AG09319 (cell line): Measurements from ENCODE around the gene ABCA9.
"Not testable (repeated sequence)": the region's sequence is repeated elsewhere in the genome, so short reads cannot be mapped to it uniquely, and the experiment has no call there.

Source experiments
- DNase-seq: peaks from one replicate; pipeline ENCODE4 v3.0.0-alpha.2; 2010; ENCODE audit warnings: low read depth; ENCODE audit errors: extremely low read depth
- CTCF ChIP-seq: IDR thresholded peaks from 2 replicates; pipeline ENCODE4 v1.5.1; 2011; ENCODE audit warnings: low read depth, mild to moderate bottlenecking, inconsistent platforms, low read length, moderate library complexity

The ABCA9 gene

GRCh38 chr17:69018022-69018615 lies 42.6 kb downstream of the ABCA9 start:
- TF ChIP-seq CTCF: no peak
- DNase-seq: no peak

- no peak for TF ChIP-seq CTCF
These were observed 45.1 kb downstream of the ABCA9 start for GRCh38 chr17:69015631-69016030.

GRCh38 chr17:69012895-69013805 lies 47.6 kb downstream of the ABCA9 start:
- DNase-seq: no peak
- TF ChIP-seq CTCF: no peak

More at GRCh38 chr17:69015631-69016030, 45.1 kb downstream of the ABCA9 start:
- DNase-seq: no peak

GRCh38 chr17:69009930-69010329 lies 50.8 kb downstream of the ABCA9 start:
- TF ChIP-seq CTCF: no peak
- no peak for DNase-seq

GRCh38 chr17:69004759-69005158 lies 56.0 kb downstream of the ABCA9 start:
- DNase-seq: not testable (repeated sequence)

GRCh38 chr17:68999743-69000142 lies 61.0 kb downstream of the ABCA9 start:
- DNase-seq: not testable (repeated sequence)

GRCh38 chr17:68993112-68993511 lies 67.6 kb downstream of the ABCA9 start:
- TF ChIP-seq CTCF: no peak
- DNase-seq: no peak

GRCh38 chr17:68987966-68988365 lies 72.8 kb downstream of the ABCA9 start:
- no peak for TF ChIP-seq CTCF
- DNase-seq: no peak
